GM12873 (cell line): ENCODE data around the gene ELP2.

Experiments used
- CTCF ChIP-seq: IDR thresholded peaks from 2 replicates; pipeline ENCODE4 v1.5.1; 2012; ENCODE audit warnings: low read depth, mild to moderate bottlenecking, moderate library complexity, low read length, control low read depth; ENCODE audit not compliant: insufficient read depth; ENCODE audit errors: missing control alignments

ELP2 gene

DNA sequence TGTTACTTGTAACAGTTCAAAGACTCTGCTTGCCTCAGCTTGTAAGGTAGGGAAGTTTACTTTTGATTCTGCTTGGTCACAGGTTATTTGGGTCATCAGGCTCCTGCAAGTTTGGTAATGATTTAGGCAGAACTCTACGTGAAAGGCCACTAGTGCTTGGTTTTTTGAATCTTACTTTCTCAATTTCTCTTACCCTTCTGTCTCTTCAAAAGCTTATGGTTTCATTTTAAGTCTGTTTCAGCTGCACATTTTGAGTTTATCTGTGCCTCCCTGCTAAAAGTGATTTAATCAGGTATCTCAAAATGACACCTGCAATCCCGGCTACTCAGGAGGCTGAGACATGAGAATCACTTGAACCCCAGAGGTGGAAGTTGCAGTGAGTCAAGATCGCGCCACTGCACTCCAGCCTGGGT lies 31.3 kb downstream of the ELP2 start:
- no peak for TF ChIP-seq CTCF

DNA sequence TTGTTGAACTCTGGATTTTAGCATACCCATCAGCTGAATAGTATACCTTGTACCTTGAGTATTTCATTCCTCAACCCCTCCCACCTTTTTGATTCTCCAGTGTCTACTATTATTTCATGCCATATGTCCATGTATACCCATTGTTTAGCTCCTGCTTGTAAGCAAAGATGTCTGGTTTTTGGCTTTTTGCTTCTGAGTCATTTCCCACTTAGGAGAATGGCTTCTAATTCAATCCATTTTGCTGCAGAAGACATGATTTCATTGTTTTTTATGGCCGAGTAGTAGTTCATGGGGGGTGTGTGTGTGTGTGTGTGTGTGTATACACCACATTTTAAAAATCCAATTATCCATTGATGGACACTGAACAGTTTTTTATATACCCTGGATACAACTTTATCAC lies 33.3 kb downstream of the ELP2 start:
- no peak for TF ChIP-seq CTCF

- TF ChIP-seq CTCF = no peak
Observed at GRCh38 chr18:36167692-36168218, 38.1 kb downstream of the ELP2 start.

- TF ChIP-seq CTCF = no peak
Observed at GRCh38 chr18:36169938-36170337, 40.2 kb downstream of the ELP2 start.

DNA sequence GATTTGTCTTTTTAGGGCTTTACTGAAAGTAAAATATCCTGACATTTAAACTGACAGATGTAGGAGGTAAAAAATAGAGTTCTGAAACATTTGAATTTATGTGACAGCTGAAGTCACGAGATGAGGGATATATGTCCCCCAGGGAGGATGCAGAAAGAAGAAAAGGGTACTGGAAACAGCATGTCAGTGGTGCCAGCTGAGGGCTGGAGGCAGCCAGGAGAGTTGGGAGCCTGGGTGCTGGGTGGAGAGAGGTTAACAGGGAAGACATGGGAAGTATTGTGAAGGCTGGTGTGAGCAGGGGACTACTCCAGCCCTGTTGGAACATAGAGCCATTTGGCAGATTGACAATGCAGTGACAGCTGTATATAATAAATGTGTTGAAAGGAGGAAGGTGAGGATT lies 45.8 kb downstream of the ELP2 start:
- TF ChIP-seq CTCF = no peak

DNA sequence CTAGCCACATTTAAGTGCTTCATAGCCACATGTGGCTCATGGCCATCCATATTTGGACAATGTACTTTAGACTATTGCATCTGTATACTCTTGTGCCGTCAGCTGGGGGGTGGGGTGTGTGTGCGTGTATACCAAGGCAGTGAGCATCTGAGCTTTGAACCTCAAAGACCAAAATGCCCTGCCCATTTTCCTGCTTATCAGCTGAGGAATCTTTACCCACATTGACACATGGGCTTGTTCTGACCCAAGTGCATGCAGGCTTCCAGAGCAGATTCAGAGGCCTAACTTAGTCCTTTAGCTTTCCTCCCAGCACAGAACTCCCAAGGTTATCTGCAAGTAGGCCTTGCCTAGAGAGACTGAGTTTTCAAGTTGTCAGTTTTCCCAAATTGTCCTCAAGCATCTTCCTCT lies 46.5 kb downstream of the ELP2 start:
- no peak for TF ChIP-seq CTCF

GRCh38 chr18:36176711-36177110 lies 47.0 kb downstream of the ELP2 start:
- TF ChIP-seq CTCF = no peak
